CD14-positive monocyte (primary cell): Measurements from ENCODE around the gene NKG7. TPM values are rescaled to one million over a fixed set of nuclear protein-coding genes. Genes with fewer than 3 reads are reported as not detected.

ENCODE experiments used
- DNase-seq, 3 donors: peaks; one replicate each; pipeline ENCODE4 v3.0.0-alpha.2; 2011 to 2022
- H2AFZ ChIP-seq: 2 replicates; pipeline ENCODE4 v1.6.0; 2012; ENCODE audit warnings: mild to moderate bottlenecking, low read depth, low read length, inconsistent platforms; ENCODE audit not compliant: insufficient read depth, poor library complexity, severe bottlenecking
- H3K27ac ChIP-seq, 2 donors: 1 replicate in 1 of 2; 2 replicates in 1 of 2; pipeline ENCODE4 v1.5.1; 2012 to 2013; ENCODE audit warnings: low read length in 2 of 2, control low read depth in 1 of 2, inconsistent platforms in 1 of 2, low read depth in 1 of 2, mild to moderate bottlenecking in 1 of 2
- H3K27me3 ChIP-seq, 2 donors: one replicate each; pipeline versions ENCODE4 v1.6.0 to v1.6.1; 2011 to 2013; ENCODE audit warnings: low read length in 2 of 2; ENCODE audit not compliant: control insufficient read depth in 2 of 2, insufficient read depth in 2 of 2
- H3K36me3 ChIP-seq, 2 donors: replicated peaks in 1 of 2; 1 replicate in 1 of 2; 2 replicates in 1 of 2; pipeline versions ENCODE4 v1.5.1 to v1.6.1; 2012 to 2013; ENCODE audit warnings: low read length in 2 of 2, control low read depth in 1 of 2, inconsistent platforms in 1 of 2, mild to moderate bottlenecking in 1 of 2; ENCODE audit not compliant: insufficient read depth in 2 of 2, control insufficient read depth in 1 of 2
- H3K4me1 ChIP-seq, 2 donors: 1 replicate in 1 of 2; 2 replicates in 1 of 2; pipeline versions ENCODE4 v1.5.1 to v1.6.1; 2012 to 2013; ENCODE audit warnings: low read length in 2 of 2, control low read depth in 1 of 2, inconsistent platforms in 1 of 2, mild to moderate bottlenecking in 1 of 2, moderate library complexity in 1 of 2; ENCODE audit not compliant: insufficient read depth in 2 of 2, control insufficient read depth in 1 of 2
- H3K4me2 ChIP-seq: replicated peaks from 2 replicates; pipeline ENCODE3; 2012; ENCODE audit warnings: low read length, moderate library complexity, mild to moderate bottlenecking; ENCODE audit not compliant: poor library complexity, severe bottlenecking; ENCODE audit errors: extremely low read depth
- H3K4me3 ChIP-seq, 3 experiments: fragments of 200-600 bp in 1 of 3; sonication (generic) in 1 of 3; replicated peaks in 1 of 3; 1 replicate in 2 of 3; 2 replicates in 1 of 3; pipeline ENCODE4 v1.5.1; 2011 to 2013; ENCODE audit warnings: low read length in 3 of 3, mild to moderate bottlenecking in 3 of 3, control low read depth in 2 of 3, low read depth in 2 of 3, inconsistent platforms in 1 of 3, moderate library complexity in 1 of 3
- H3K79me2 ChIP-seq: 2 replicates; pipeline ENCODE4 v1.6.0; 2012; ENCODE audit warnings: mild to moderate bottlenecking, control low read depth, inconsistent platforms, low read length, moderate library complexity; ENCODE audit not compliant: insufficient read depth
- H3K9ac ChIP-seq: 2 replicates; pipeline ENCODE4 v1.6.0; 2017; ENCODE audit warnings: low read length, mild to moderate bottlenecking; ENCODE audit not compliant: insufficient read depth, poor library complexity, severe bottlenecking
- H3K9me3 ChIP-seq, 2 donors: replicated peaks in 1 of 2; 1 replicate in 1 of 2; 2 replicates in 1 of 2; pipeline versions ENCODE4 v1.5.1 to v1.6.1; 2012 to 2013; ENCODE audit warnings: low read length in 2 of 2, control low read depth in 1 of 2; ENCODE audit not compliant: control insufficient read depth in 1 of 2, insufficient read depth in 1 of 2
- H4K20me1 ChIP-seq: 2 replicates; pipeline ENCODE4 v1.6.0; 2012; ENCODE audit warnings: mild to moderate bottlenecking, low read length, control low read depth, moderate library complexity; ENCODE audit not compliant: insufficient read depth
- H3K27ac Mint-ChIP-seq, 7 donors: one replicate each; pipeline ENCODE4 v1.8.0; 2020; ENCODE audit warnings: mild to moderate bottlenecking in 7 of 7, mixed read lengths in 7 of 7, moderate library complexity in 6 of 7, inconsistent platforms in 2 of 7
- H3K27me3 Mint-ChIP-seq, 3 donors: one replicate each; pipeline ENCODE4 v1.8.0; 2021 to 2022; ENCODE audit warnings: low read depth in 3 of 3, mild to moderate bottlenecking in 3 of 3, mixed read lengths in 3 of 3, moderate library complexity in 3 of 3, inconsistent platforms in 1 of 3
- H3K36me3 Mint-ChIP-seq, 2 donors: one replicate each; pipeline ENCODE4 v1.8.0; 2020; ENCODE audit warnings: mixed read lengths in 2 of 2, inconsistent platforms in 1 of 2, mild to moderate bottlenecking in 1 of 2
- H3K4me1 Mint-ChIP-seq: one replicate; pipeline ENCODE4 v1.8.0; 2020; ENCODE audit warnings: mild to moderate bottlenecking, mixed read lengths
- H3K4me3 Mint-ChIP-seq, 2 donors: one replicate each; pipeline ENCODE4 v1.8.0; 2020; ENCODE audit warnings: mild to moderate bottlenecking in 2 of 2, mixed read lengths in 2 of 2, moderate library complexity in 1 of 2
- H3K9me3 Mint-ChIP-seq, 7 donors: one replicate each; pipeline ENCODE4 v1.8.0; 2020 to 2022; ENCODE audit warnings: mixed read lengths in 7 of 7, mild to moderate bottlenecking in 6 of 7, moderate library complexity in 6 of 7, inconsistent platforms in 2 of 7
- WGBS: methylation state at CpG from one replicate; pipeline ENCODE4 v1.1.5; 2013; ENCODE audit warnings: missing lambda C conversion rate; ENCODE audit not compliant: insufficient coverage; 5-methylcytosine and 5-hydroxymethylcytosine counted together
- intact Hi-C, 2 donors: fragments of 100-400 bp; cut with micrococcal nuclease; formaldehyde crosslinking; loops; one replicate each; pipeline versions ENCODE4 v1.15.0 to v1.15.1; 2023
- polyA plus RNA-seq, 3 donors: library from polyadenylated mRNA; depleted of rRNA in 1 of 3; unstranded in 2 of 3; stranded (reverse) in 1 of 3; fragments of 300-500 nt in 2 of 3; fragments of >200 nt in 1 of 3; fragmentation: Illumina TruSeq in 2 of 3; gene quantifications; 1 replicate in 2 of 3; 2 replicates in 1 of 3; pipeline ENCODE4 v1.2.3, GENCODE V29; 2012 to 2021
- TF ChIP-seq, protein P1 (sequence below): fragments of 200-600 bp; IDR thresholded peaks from one replicate; pipeline ENCODE4 v1.8.0; 2022; ENCODE audit warnings: antibody characterized with exemption, mild to moderate bottlenecking

The NKG7 gene
- polyA plus RNA-seq, 3 donors = 11.1 to 19.9 (median 16.4) TPM

DNA sequence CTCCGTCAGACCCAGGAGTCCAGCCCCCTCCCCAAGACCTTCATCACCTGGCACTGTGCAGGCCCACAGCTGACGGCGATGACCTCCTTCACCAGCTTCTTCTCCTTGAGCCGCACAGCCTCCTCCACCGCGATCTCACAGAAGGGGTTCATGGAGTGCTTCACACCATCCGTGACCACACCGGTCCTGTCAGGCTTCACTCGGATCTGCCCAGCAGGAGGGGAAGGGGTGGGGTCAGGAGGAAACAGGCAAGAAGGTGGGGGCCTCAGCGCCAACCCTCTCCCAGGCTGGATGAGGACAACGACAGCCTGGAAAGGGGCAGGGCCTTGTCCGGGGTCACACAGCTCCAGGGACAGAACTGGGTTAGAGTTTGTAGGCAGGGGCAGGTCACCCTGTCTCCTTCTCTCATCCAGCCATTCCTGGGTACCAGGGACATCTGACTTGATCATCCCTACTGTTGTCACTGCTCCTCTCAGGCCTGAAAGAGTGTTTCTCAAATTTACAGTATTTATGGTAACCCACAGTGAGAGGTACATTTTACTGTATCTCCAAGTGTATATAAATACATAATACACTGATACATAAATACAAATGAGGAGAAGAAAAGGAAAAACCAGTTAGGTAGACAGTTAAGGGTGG, 18.2 kb downstream of the NKG7 start:
- no peaks in the 10 kb centered on the region for H3K27me3 ChIP-seq
- no peak overlapping the region for H3K4me3 ChIP-seq
- no peaks in the 10 kb centered on the region for H3K4me1 ChIP-seq
- Mint-ChIP-seq H3K9me3 (no peaks in the 10 kb centered on the region), H3K4me3 (no peak overlapping the region), H3K27me3 (peaks cover 0 to 2% (median 2%) of the 10 kb centered on the region in 3 donors), H3K36me3 (peaks cover 47 to 62% of the 10 kb centered on the region in 2 donors), H3K27ac (no peak overlapping the region), H3K4me1 (peaks cover 2% of the 10 kb centered on the region)
- TF ChIP-seq, protein P1, sequence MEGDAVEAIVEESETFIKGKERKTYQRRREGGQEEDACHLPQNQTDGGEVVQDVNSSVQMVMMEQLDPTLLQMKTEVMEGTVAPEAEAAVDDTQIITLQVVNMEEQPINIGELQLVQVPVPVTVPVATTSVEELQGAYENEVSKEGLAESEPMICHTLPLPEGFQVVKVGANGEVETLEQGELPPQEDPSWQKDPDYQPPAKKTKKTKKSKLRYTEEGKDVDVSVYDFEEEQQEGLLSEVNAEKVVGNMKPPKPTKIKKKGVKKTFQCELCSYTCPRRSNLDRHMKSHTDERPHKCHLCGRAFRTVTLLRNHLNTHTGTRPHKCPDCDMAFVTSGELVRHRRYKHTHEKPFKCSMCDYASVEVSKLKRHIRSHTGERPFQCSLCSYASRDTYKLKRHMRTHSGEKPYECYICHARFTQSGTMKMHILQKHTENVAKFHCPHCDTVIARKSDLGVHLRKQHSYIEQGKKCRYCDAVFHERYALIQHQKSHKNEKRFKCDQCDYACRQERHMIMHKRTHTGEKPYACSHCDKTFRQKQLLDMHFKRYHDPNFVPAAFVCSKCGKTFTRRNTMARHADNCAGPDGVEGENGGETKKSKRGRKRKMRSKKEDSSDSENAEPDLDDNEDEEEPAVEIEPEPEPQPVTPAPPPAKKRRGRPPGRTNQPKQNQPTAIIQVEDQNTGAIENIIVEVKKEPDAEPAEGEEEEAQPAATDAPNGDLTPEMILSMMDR = no peak
- no peak overlapping the region for H2AFZ ChIP-seq
- H3K9ac ChIP-seq = no peak overlapping the region
- peaks cover 38 to 49% of the 10 kb centered on the region in 2 donors for H3K36me3 ChIP-seq
- no peak overlapping the region for H3K27ac ChIP-seq
- H3K79me2 ChIP-seq = peaks cover 5% of the 10 kb centered on the region
- H3K9me3 ChIP-seq = no peaks in the 10 kb centered on the region
- intact Hi-C loops = no loop called here
- no peaks in the 10 kb centered on the region for H4K20me1 ChIP-seq
- no peak overlapping the region for H3K4me2 ChIP-seq
- WGBS = 95% methylated on average over 8 of the region's 12 CpGs
- DNase-seq = no peak

DNA sequence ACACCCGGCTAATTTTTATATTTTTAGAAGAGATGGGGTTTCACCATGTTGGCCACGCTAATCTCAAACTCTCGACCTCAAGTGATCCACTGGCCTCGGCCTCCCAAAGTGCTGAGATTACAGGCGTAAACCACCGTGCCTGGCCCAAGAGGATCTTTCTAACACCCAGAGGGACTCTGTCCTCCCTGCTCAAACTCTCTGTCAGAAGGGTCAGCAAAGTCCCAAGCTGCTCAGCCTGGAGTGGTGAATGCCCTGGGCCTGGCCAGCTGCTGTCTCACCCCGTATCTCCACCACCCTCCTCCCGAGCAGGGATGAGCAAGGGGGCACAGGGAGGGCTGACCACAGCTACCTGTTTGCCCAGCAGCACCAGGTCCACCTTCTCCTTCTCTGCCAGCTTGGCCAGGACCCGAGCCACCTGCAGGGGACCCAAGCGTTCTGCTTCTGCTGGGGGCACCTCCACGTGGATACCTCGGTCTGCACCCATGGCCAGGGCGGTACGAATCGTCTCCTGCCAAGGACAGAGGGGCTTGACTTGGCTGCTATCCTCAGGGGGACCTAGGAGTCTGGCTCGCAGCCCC, 19.6 kb downstream of the NKG7 start:
- H3K27me3 ChIP-seq = no peaks in the 10 kb centered on the region
- H2AFZ ChIP-seq = no peak overlapping the region
- H3K4me2 ChIP-seq = no peak overlapping the region
- intact Hi-C loops = no loop called here
- no peak overlapping the region for H3K27ac ChIP-seq
- H3K4me3 Mint-ChIP-seq = no peak overlapping the region
- no peaks in the 10 kb centered on the region for H3K4me1 ChIP-seq
- peaks cover 2% of the 10 kb centered on the region for H3K4me1 Mint-ChIP-seq
- no peaks in the 10 kb centered on the region for H3K9me3 ChIP-seq
- no peaks in the 10 kb centered on the region for H3K9me3 Mint-ChIP-seq
- peaks cover 0 to 2% (median 2%) of the 10 kb centered on the region in 3 donors for H3K27me3 Mint-ChIP-seq
- peaks cover 50 to 61% of the 10 kb centered on the region in 2 donors for H3K36me3 Mint-ChIP-seq
- H3K79me2 ChIP-seq = peaks cover 5% of the 10 kb centered on the region
- H3K27ac Mint-ChIP-seq = no peak overlapping the region
- H3K9ac ChIP-seq = no peak overlapping the region
- WGBS = 98% methylated on average over 6 of the region's 16 CpGs
- TF ChIP-seq, protein P1 = no peak
- peaks cover 45 to 58% of the 10 kb centered on the region in 2 donors for H3K36me3 ChIP-seq
- no peak overlapping the region for H3K4me3 ChIP-seq
- no peak for DNase-seq
- no peaks in the 10 kb centered on the region for H4K20me1 ChIP-seq
